GM23338 (cell line): Measurements from ENCODE around the gene RTL1. TPM values are rescaled to one million over a fixed set of nuclear protein-coding genes. Genes with fewer than 3 reads are reported as not detected.

Experiments used
- CREB1 ChIP-seq: fragments of 250-450 bp; sonication (Bioruptor Pico); IDR thresholded peaks from 2 replicates; pipeline ENCODE4 v1.5.0; 2020; ENCODE audit warnings: low read depth, mild to moderate bottlenecking, moderate library complexity
- EZH2 ChIP-seq: fragments of 200-600 bp; sonication (generic); IDR thresholded peaks from one replicate; pipeline ENCODE4 v1.8.0; 2017; ENCODE audit warnings: antibody characterized with exemption, mild to moderate bottlenecking, low read depth; ENCODE audit not compliant: unreplicated experiment
- EZH2phosphoT487 ChIP-seq: fragments of 200-600 bp; sonication (generic); IDR thresholded peaks from one replicate; pipeline ENCODE4 v1.8.1; 2018; ENCODE audit warnings: antibody characterized with exemption; ENCODE audit not compliant: unreplicated experiment
- JUNB ChIP-seq: IDR thresholded peaks from one replicate; pipeline ENCODE4 v1.6.1; 2016; ENCODE audit warnings: antibody characterized with exemption; ENCODE audit not compliant: unreplicated experiment
- POLR2AphosphoS5 ChIP-seq: IDR thresholded peaks from 2 replicates; pipeline ENCODE4 v1.6.1; 2016; ENCODE audit warnings: antibody characterized with exemption, low read depth
- ZNF114 ChIP-seq: fragments of 250-450 bp; sonication (Bioruptor Pico); IDR thresholded peaks from 2 replicates; pipeline ENCODE4 v1.5.0; 2020; ENCODE audit warnings: mild to moderate bottlenecking, moderate library complexity
- ZNF331 ChIP-seq: fragments of 250-450 bp; sonication (Bioruptor Pico); IDR thresholded peaks from 2 replicates; pipeline ENCODE4 v1.5.0; 2020; ENCODE audit warnings: low read depth, mild to moderate bottlenecking, moderate library complexity
- polyA plus RNA-seq: library from polyadenylated mRNA; unstranded; fragments of >200 nt; fragmentation: Nextera tagmentation; extraction: Ambion mirVana; gene quantifications from 2 replicates; pipeline ENCODE4 v1.2.1, GENCODE V29; 2016
- total RNA-seq: library from RNA; depleted of rRNA; stranded (reverse); fragments of >200 nt; shearing (Covaris generic); gene quantifications from 2 replicates; pipeline ENCODE4 v1.2.3, GENCODE V29; 2014
- TF ChIP-seq, protein P1 (sequence below): fragments of 250-450 bp; sonication (Bioruptor Pico); IDR thresholded peaks from 2 replicates; pipeline ENCODE4 v1.5.0; 2020; ENCODE audit warnings: mild to moderate bottlenecking, moderate library complexity
- TF ChIP-seq, protein P2 (sequence below): IDR thresholded peaks from 2 replicates; pipeline ENCODE4 v1.6.1; 2016; ENCODE audit warnings: antibody characterized with exemption

The RTL1 gene
- total and polyA plus RNA-seq, 2 experiments from 2014 or later, result not detected

- TF ChIP-seq, protein P1, sequence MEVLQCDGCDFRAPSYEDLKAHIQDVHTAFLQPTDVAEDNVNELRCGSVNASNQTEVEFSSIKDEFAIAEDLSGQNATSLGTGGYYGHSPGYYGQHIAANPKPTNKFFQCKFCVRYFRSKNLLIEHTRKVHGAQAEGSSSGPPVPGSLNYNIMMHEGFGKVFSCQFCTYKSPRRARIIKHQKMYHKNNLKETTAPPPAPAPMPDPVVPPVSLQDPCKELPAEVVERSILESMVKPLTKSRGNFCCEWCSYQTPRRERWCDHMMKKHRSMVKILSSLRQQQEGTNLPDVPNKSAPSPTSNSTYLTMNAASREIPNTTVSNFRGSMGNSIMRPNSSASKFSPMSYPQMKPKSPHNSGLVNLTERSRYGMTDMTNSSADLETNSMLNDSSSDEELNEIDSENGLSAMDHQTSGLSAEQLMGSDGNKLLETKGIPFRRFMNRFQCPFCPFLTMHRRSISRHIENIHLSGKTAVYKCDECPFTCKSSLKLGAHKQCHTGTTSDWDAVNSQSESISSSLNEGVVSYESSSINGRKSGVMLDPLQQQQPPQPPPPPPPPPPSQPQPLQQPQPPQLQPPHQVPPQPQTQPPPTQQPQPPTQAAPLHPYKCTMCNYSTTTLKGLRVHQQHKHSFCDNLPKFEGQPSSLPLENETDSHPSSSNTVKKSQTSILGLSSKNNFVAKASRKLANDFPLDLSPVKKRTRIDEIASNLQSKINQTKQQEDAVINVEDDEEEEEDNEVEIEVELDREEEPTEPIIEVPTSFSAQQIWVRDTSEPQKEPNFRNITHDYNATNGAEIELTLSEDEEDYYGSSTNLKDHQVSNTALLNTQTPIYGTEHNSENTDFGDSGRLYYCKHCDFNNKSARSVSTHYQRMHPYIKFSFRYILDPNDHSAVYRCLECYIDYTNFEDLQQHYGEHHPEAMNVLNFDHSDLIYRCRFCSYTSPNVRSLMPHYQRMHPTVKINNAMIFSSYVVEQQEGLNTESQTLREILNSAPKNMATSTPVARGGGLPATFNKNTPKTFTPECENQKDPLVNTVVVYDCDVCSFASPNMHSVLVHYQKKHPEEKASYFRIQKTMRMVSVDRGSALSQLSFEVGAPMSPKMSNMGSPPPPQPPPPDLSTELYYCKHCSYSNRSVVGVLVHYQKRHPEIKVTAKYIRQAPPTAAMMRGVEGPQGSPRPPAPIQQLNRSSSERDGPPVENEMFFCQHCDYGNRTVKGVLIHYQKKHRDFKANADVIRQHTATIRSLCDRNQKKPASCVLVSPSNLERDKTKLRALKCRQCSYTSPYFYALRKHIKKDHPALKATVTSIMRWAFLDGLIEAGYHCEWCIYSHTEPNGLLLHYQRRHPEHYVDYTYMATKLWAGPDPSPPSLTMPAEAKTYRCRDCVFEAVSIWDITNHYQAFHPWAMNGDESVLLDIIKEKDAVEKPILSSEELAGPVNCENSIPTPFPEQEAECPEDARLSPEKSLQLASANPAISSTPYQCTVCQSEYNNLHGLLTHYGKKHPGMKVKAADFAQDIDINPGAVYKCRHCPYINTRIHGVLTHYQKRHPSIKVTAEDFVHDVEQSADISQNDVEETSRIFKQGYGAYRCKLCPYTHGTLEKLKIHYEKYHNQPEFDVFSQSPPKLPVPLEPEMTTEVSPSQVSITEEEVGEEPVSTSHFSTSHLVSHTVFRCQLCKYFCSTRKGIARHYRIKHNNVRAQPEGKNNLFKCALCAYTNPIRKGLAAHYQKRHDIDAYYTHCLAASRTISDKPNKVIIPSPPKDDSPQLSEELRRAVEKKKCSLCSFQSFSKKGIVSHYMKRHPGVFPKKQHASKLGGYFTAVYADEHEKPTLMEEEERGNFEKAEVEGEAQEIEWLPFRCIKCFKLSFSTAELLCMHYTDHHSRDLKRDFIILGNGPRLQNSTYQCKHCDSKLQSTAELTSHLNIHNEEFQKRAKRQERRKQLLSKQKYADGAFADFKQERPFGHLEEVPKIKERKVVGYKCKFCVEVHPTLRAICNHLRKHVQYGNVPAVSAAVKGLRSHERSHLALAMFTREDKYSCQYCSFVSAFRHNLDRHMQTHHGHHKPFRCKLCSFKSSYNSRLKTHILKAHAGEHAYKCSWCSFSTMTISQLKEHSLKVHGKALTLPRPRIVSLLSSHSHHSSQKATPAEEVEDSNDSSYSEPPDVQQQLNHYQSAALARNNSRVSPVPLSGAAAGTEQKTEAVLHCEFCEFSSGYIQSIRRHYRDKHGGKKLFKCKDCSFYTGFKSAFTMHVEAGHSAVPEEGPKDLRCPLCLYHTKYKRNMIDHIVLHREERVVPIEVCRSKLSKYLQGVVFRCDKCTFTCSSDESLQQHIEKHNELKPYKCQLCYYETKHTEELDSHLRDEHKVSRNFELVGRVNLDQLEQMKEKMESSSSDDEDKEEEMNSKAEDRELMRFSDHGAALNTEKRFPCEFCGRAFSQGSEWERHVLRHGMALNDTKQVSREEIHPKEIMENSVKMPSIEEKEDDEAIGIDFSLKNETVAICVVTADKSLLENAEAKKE (CRISPR knock-in tag), result no peak
- no peak for TF ChIP-seq POLR2AphosphoS5
- no peak for TF ChIP-seq EZH2
- TF ChIP-seq, protein P2, sequence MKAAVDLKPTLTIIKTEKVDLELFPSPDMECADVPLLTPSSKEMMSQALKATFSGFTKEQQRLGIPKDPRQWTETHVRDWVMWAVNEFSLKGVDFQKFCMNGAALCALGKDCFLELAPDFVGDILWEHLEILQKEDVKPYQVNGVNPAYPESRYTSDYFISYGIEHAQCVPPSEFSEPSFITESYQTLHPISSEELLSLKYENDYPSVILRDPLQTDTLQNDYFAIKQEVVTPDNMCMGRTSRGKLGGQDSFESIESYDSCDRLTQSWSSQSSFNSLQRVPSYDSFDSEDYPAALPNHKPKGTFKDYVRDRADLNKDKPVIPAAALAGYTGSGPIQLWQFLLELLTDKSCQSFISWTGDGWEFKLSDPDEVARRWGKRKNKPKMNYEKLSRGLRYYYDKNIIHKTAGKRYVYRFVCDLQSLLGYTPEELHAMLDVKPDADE, result no peak
- TF ChIP-seq CREB1 (CRISPR knock-in tag), result no peak
- TF ChIP-seq JUNB, result no peak
- no peak for TF ChIP-seq EZH2phosphoT487
- TF ChIP-seq ZNF331, result no peak
- no peak for TF ChIP-seq ZNF114
Measured at GRCh38 chr14:100878271-100879146, 25.0 kb downstream of the RTL1 start (continued).
